IPS-NIHi7 (cell line): ENCODE results near the gene CPXM1.
"Not testable (repeated sequence)": the region's sequence is repeated elsewhere in the genome, so short reads cannot be mapped to it uniquely, and the experiment has no call there.

Experiments used
- DNase-seq: peaks from one replicate; pipeline ENCODE4 v3.0.0; 2012; ENCODE audit warnings: mixed read lengths; ENCODE audit errors: extremely low spot score

CPXM1 gene

DNA sequence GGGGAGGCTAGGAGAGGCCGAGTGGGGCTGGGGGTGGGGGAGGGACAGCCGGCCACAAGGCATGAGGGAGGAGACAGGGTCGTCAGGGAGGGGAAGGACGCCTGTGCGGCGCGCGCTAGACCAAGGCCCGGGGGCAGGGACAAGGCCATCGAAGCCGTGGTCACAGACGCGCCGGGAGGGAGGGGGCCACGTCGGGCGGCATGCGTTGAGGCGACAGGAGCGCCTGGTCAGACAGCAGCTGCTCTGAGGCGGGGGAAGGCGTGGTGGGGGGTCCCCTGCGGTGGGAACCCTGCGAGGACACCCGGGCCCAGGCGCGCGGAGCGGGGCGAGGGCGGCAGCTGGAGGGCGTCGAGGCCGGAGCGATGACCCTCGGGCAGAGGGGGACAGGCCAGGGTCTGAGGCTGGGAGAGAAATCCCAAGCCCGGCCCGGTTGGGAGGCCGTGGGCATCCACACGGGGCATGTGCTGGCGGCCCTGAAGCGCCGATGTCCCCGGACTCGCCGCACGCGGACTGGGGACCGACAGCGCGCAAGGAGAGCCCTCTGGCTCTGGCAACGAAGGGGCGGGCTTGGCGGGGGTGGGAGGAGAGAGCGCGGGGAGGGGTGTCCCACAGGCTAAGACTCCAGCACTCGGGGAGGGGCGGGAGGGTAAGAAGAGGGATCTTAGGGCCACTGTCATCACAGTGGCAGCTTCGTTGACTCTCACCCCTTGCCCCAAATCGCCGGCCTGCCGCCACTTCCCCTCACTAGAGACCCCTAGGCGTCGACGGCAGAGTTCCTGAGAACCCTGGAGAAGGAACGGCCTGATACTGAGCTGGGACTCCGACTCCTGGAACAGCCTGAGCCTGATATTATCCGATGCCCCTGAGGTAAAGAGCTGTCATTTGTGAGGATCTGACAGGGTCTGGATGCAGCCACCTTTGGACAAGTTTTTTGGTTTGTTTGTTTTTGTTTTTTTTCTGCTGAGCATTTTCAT lies 20.8 kb upstream of the CPXM1 start:
- DNase-seq, result peak; percentile 31

- peak; percentile 68 for DNase-seq
These were observed 19.9 kb upstream of the CPXM1 start for GRCh38 chr20:2820084-2820895.

DNA sequence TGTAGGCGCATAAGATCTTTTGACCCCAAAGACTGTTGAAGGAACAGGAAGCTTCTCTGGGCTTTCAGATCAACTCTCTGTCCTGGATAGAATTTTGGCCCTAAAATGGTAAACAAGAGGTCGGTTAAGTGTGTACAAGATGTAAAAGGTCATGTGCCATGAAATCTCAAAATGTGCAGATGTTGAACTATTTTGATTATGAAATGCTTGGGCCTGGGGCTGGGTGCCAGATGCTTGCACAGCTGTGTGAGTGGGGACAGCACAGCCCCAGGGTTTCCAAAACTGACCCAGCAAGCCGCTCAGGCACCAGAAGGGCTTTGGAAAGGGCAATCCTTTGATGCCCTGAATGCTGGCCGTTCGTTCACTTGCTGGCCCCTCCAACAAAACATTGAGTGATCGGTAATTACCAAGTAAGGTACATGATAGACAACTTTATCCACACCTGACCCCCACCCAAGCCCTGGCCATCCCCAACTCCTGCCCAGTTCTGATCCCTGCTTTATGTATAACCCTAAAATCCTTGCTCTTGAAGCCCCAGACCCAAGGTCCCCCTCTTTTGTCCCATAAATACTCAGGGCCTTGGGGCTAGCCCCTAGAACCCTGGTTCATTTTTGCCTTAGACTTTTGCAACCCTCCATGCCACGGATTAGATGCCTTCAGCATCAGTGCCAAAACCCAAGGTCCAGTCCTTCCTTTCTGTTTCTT lies 17.6 kb upstream of the CPXM1 start:
- DNase-seq, result no peak

- no peak for DNase-seq
These were observed 16.9 kb upstream of the CPXM1 start for GRCh38 chr20:2817341-2817726.

- DNase-seq, result peak; percentile 49
These were observed 16.3 kb upstream of the CPXM1 start for GRCh38 chr20:2816583-2817340.

- no peak for DNase-seq
These were observed 15.7 kb upstream of the CPXM1 start, which contains the start of gene TMEM239 for GRCh38 chr20:2816030-2816582. Gene TMEM239, plus strand, starts transcription at chr20:2816364. Its CDS starts 191 bp downstream, at chr20:2816555.

GRCh38 chr20:2815242-2815900 lies 14.9 kb upstream of the CPXM1 start:
- no peak for DNase-seq

GRCh38 chr20:2814587-2815051 lies 14.2 kb upstream of the CPXM1 start, which contains the start of gene C20orf141:
Gene C20orf141, plus strand, starts transcription at chr20:2814987. Its CDS starts 198 bp downstream, at chr20:2815185.
- no peak for DNase-seq

DNA sequence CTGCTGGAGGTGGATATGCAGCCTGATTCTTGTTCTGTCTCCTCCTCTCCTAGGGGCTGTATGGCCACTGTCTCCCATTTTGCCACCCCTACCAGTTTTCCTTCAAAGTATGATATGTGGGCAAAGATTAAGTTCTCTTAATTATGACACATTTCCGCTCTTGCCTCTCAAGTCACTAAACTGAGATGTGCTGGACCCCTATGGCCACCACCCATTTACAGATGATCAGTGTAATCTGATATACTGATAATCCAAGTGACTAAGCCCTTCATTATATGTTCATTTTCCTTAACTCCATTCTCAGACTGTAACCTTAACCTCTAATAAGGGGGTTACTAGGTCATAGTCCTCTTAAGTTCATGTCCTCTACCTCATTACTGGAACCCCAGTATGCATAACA lies 13.6 kb upstream of the CPXM1 start:
- no peak for DNase-seq

DNA sequence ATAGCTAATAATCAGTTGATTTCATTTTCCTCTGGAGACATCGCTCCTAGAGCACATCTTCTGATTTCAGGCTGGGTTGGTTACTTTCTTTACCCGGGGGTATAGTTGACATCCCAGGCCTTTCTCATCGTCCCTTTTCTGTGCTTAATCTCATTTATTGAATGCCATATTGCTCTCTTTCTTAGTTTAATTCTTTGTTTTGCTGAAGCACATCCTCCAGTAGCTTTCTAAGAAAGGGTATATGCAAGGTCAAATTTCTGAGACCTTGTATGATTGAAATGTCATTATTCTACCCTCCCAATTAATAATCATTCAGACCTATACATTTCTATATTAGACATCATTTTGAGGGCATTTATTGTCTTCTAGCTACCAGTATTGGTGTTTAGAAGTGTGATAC lies 11.8 kb upstream of the CPXM1 start:
- no peak for DNase-seq

DNA sequence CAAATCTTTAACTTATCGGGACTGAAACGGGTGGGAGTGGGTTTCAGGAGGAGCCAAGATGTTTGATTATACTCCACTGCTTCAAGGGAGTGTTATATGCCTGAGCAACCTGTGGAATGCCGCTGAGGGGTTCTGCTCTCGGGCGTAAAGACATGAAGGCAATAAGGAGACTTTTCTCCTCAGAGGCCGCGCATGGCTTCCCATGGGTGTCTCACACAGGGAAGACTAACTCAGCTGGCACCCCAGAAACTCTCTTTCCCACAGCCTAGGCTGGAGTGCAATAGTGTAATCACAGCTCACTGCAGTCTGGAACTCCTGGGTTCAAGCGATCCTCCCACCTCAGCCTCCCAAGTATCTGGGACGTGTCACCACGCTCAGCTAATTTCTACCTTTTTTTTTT lies 9.3 kb upstream of the CPXM1 start:
- DNase-seq, result no peak

DNA sequence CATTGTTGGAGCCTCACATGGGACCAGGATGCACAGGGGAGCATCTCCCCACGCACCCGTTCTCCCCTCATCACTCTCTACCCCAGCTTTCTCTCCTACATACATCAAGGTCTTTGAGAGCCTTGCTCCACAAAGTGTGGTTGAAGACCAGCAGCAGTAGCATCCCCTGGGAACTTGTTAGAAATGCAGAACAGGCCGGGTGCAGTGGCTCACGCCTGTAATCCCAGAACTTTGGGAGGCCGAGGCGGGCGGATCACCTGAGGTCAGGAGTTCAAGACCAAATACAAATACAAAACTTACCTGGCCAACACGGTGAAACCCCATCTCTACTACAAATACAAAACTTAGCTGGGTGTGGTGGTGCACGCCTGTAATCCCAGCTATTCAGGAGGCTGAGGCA lies 7.5 kb upstream of the CPXM1 start:
- not testable (repeated sequence) for DNase-seq

DNA sequence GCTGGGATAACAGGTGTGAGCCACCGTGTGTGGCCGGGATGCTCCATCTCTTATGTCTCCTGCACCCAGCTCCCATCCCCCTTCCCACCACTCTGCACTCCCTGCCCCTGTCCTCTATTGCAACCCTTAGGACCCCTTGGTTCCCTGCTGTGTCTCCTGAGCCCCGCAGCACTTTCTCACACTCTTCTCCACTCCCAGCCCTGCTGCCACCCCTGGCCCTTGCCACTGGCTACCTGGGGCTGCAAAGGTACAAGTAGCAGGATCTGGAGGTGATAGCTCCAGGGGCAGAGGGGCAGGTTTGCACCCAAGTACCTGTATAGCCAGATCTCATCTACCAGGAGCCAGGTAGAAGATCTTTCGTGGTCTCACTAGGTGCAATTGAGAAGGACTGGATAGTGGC lies 6.6 kb upstream of the CPXM1 start:
- DNase-seq, result no peak

DNA sequence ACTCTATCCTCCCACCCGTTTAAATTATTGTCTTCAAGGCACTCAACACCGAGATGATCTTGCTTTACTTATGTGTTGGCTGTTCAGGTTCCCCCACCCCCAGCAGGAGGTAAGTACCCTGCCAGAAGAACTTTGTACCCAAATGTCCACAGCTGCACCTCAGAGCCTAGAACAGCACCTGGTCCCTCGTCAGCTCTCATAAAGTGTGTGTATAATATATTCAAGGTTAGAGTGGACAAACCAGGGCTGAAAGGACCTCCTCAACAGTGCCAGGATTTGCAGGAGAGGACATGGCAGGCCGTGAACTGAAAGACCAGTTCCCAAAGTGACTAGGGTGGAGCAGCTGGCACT lies 5.9 kb upstream of the CPXM1 start:
- DNase-seq, result no peak

GRCh38 chr20:2805689-2806350 lies 5.4 kb upstream of the CPXM1 start:
- peak; percentile 58 for DNase-seq

DNA sequence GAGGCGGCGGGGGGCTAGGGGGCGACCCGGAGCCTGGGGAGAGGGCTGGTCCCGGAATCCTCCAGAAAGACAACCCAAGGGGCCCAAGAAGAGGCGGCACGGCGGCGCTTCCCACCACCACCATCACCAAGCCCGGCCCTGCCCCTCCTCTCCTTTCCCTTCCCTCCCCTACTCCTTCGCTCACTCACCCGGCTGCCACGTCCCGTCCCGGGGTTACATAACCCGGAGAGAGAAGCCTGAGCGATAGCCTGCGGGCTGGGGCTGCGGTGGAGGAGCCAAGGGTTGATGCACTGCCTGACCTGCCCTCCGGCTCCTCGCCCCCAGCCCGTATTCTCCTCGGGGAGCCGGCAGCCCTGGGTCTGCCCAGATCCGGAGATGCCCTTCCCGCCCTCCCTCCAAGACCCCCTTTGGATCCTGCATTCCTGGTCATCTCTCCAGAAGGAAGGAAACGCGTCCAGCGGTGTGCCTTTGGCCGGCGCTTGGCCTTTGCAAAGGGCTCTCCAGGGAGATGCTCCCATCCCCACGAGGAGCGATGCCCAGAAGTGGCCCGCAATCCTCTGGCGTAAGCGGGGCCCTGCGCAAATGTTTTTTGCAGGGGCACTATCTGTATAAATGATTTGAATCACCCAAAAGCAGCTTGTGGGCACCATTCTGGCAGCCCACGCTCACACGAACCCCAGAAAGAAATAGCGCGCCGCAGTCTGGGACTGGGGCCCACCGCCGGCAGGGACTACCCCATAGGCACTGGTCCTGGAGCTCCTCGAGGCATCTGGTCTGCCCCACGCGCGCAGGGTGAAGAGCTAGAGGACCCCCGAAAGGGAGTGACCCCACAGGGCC lies 4.6 kb upstream of the CPXM1 start:
- DNase-seq, result peak; percentile 60

DNA sequence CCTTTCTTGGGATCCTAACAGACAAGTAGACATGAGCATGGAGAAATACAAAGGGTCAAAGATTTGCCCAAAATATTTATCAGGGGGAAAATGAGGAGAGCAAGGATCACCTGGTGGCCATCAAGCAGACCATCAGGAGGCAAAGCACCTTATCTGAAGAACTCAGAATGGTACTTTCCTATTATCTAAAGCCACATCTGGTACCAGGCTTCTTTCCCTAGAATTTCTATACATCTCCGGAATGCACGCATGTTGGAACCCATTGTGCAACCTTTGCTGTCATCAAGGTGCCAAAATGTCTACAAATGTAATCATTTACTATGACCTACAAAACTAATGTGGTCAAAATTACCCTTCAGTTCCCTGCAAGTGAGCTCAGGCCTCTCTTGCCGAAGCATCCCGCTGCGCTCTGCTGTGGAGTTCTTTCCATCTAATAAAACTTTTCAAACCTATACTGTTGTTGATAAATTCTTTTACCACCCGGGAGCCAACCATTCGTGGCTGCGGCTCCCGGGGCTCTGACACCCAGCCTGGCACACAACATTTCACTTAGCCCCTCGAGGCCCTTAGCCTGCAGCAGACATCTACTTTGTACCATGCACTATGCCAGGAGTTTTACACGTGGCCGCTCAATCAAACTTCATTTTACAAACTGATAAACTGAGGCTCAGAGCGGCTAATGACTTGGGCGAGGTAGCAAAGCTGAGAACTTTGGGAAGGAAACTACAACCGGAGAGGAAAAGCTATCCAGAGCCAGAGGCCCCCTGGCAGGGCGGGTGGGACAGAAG lies 3.8 kb upstream of the CPXM1 start:
- no peak for DNase-seq

DNA sequence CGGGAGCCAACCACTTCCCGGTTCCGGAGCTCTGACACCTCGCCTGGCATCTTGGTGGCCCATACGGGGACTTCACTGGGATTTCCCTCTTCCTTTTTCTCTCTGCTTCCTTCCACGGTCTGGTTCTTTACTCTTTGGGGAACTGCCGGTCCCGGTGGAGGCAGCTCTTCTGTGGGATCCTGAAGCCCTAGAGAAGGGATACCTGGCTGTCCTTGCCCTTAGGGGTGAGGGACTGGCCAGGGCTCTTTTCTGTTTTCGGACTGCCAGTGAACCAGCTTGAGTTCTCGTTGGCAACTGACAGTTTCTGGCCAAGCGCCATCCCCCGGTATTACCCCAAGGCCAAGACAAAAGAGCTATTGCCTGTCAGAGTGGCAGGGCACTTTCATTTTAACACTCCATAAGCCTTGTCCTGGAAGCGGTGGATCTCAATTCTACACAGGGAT lies 880 bp upstream of the CPXM1 start:
- no peak for DNase-seq
